ENCODE data around the gene DNAAF8. TPM values are rescaled to one million over a fixed set of nuclear protein-coding genes. Genes with fewer than 3 reads are reported as not detected.
A peak's percentile ranks its signal among the peaks of the same experiment; 100 is the strongest.

DNAAF8 gene
- total and polyA plus RNA-seq, 10 donors = 0.17 to 1.2 (median 0.57) TPM; not detected in 3

GRCh38 chr16:4752351-4753100, 18.2 kb downstream of the DNAAF8 start:
- DNase-seq = no peak
- Histone ChIP-seq H3K4me3 (no peak overlapping the region), H3K36me3 (peaks cover 4 to 93% (median 74%) of the 10 kb centered on the region in 6 donors), H3K27me3 (replicated peaks in 1 of 7) (no peaks in the 10 kb centered on the region), H3K9me3 (peaks cover 0 to 13% (median 5%) of the 10 kb centered on the region in 8 donors), H3K4me1 (peaks cover 0 to 17% (median 6%) of the 10 kb centered on the region in 6 donors), H3K27ac (no peak overlapping the region)
- 85 to 91% (median 90%) methylated on average over 20 to 44 of the region's 44 CpGs for WGBS, 5 donors
- intact Hi-C loops (cut with DNase I; ENCODE audit: low total_unique reads) = no loop called here
- TF ChIP-seq CTCF (IDR thresholded peaks at IDR 0.05 in 8 of 11, conservative IDR thresholded peaks at IDR 0.05 in 3 of 11) = no peak
- TF ChIP-seq POLR2A (IDR thresholded peaks at IDR 0.05) = no peak
- peak in 1 of 3 donors; percentile 19 for TF ChIP-seq POLR2AphosphoS5 (IDR thresholded peaks at IDR 0.05)

GRCh38 chr16:4753227-4753626, 18.9 kb downstream of the DNAAF8 start:
- Histone ChIP-seq H3K4me1 (peaks cover 0 to 10% (median 2%) of the 10 kb centered on the region in 6 donors), H3K27me3 (replicated peaks in 1 of 7) (no peaks in the 10 kb centered on the region), H3K36me3 (peaks cover 4 to 100% (median 80%) of the 10 kb centered on the region in 6 donors), H3K27ac (no peak overlapping the region), H3K4me3 (no peak overlapping the region), H3K9me3 (peaks cover 0 to 13% (median 5%) of the 10 kb centered on the region in 8 donors)
- 92 to 95% (median 94%) methylated on average over 11 of the region's 11 CpGs for WGBS, 5 donors
- intact Hi-C loops (cut with DNase I; ENCODE audit: low total_unique reads) = no loop called here
- DNase-seq = no peak
- TF ChIP-seq POLR2AphosphoS5 (IDR thresholded peaks at IDR 0.05) = no peak
- no peak for TF ChIP-seq POLR2A (IDR thresholded peaks at IDR 0.05)
- TF ChIP-seq CTCF (IDR thresholded peaks at IDR 0.05 in 8 of 11, conservative IDR thresholded peaks at IDR 0.05 in 3 of 11) = no peak

- Histone ChIP-seq H3K4me3 (no peak overlapping the region), H3K27me3 (replicated peaks in 1 of 7) (no peaks in the 10 kb centered on the region), H3K36me3 (peaks cover 4 to 100% (median 92%) of the 10 kb centered on the region in 6 donors), H3K27ac (no peak overlapping the region), H3K4me1 (no peaks in the 10 kb centered on the region), H3K9me3 (peaks cover 0 to 13% (median 5%) of the 10 kb centered on the region in 8 donors)
- TF ChIP-seq POLR2AphosphoS5 (IDR thresholded peaks at IDR 0.05) (no peak), POLR2A (IDR thresholded peaks at IDR 0.05) (no peak), CTCF (IDR thresholded peaks at IDR 0.05 in 8 of 11, conservative IDR thresholded peaks at IDR 0.05 in 3 of 11) (no peak)
- intact Hi-C loops (cut with DNase I; ENCODE audit: low total_unique reads) = no loop called here
- DNase-seq = no peak
- 97 to 100% (median 99%) methylated on average over 4 of the region's 4 CpGs for whole genome bisulfite sequencing, 5 donors
Measured at GRCh38 chr16:4754865-4755264, 20.5 kb downstream of the DNAAF8 start.

GRCh38 chr16:4755687-4756086, 21.4 kb downstream of the DNAAF8 start:
- intact Hi-C loops (cut with DNase I; ENCODE audit: low total_unique reads) = no loop called here
- Histone ChIP-seq H3K9me3 (peaks cover 0 to 13% (median 5%) of the 10 kb centered on the region in 8 donors), H3K27me3 (replicated peaks in 1 of 7) (no peaks in the 10 kb centered on the region), H3K4me1 (no peaks in the 10 kb centered on the region), H3K27ac (no peak overlapping the region), H3K4me3 (no peak overlapping the region), H3K36me3 (peaks cover 4 to 100% (median 93%) of the 10 kb centered on the region in 6 donors)
- TF ChIP-seq CTCF (IDR thresholded peaks at IDR 0.05 in 8 of 11, conservative IDR thresholded peaks at IDR 0.05 in 3 of 11) (no peak), POLR2A (IDR thresholded peaks at IDR 0.05) (no peak), POLR2AphosphoS5 (IDR thresholded peaks at IDR 0.05) (no peak)
- WGBS, 5 donors = 94 to 99% (median 98%) methylated on average over 6 of the region's 6 CpGs
- DNase-seq = no peak

Data from spleen (tissue), 11 donors.